ENCODE results near the gene METTL18.

- TF ChIP-seq CTCF (IDR thresholded peaks at IDR 0.05) (no peak), POLR2A (IDR thresholded peaks at IDR 0.05) (no peak)
Measured at GRCh38 chr1:169802888-169803287, 8.2 kb upstream of the METTL18 start.
